ENCODE data around the gene CCDC7.

DNA sequence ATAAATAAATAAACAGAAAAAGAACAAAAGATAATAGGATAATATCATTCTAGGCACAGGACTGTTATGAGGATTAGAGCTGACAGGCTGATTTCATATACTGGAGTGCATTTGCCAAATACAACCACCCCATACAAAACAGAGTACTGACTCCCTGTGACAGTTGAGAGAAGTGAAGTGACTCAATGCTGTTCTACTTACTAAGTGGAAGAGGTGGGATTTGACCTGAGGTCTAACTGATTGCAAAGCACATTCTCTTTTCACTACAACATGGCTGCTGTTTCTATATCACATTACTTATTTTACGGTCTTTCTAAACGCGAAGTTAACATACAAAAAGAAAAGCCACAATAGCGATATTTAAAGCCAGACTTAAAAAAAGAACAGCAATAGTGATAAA lies 460.7 kb downstream of the CCDC7 start:
- no peak for TF ChIP-seq CTCF (conservative IDR thresholded peaks at IDR 0.05; ENCODE audit: low read length)
- no peak for TF ChIP-seq EZH2phosphoT487 (IDR thresholded peaks at IDR 0.05; ENCODE audit: borderline replicate concordance, low read depth, low read length)
